Measurements from ENCODE around the gene EP400. TPM values are rescaled to one million over a fixed set of nuclear protein-coding genes. Genes with fewer than 3 reads are reported as not detected.

The EP400 gene
- total and polyA plus RNA-seq, 2 donors (not counting 1 experiment from before 2014, with no cell fraction given): 3.4 to 12.4 TPM

- no peak for DNase-seq (ENCODE audit: low read depth in 2 of 2)
These were observed 119.7 kb downstream of the EP400 start for GRCh38 chr12:132069336-132069985.

GRCh38 chr12:132070298-132070697, 120.6 kb downstream of the EP400 start:
- no peak overlapping the region for H3K4me2 ChIP-seq (ENCODE audit: extremely low read depth, insufficient read depth, low read length)

More at GRCh38 chr12:132069336-132069985, 119.7 kb downstream of the EP400 start:
- Histone ChIP-seq H3K27me3 (ENCODE audit: control insufficient read depth, insufficient read depth, low read length) (no peaks in the 10 kb centered on the region), H3K4me2 (ENCODE audit: extremely low read depth, insufficient read depth, low read length) (no peak overlapping the region), H3K79me2 (ENCODE audit: control insufficient read depth, insufficient read depth, low read length) (no peaks in the 10 kb centered on the region), H4K20me1 (ENCODE audit: control insufficient read depth, extremely low read depth, insufficient read depth, low read length) (no peaks in the 10 kb centered on the region), H3K4me3 (replicated peaks in 1 of 4; ENCODE audit: control extremely low read depth in 1 of 4, insufficient read depth in 1 of 4, low read depth in 3 of 4, low read length in 4 of 4) (no peak overlapping the region), H3K9ac (ENCODE audit: insufficient read depth, low read length) (no peak overlapping the region), H3K27ac (ENCODE audit: insufficient read depth, low read length) (no peak overlapping the region), H3K9me3 (ENCODE audit: control insufficient read depth, insufficient read depth, low read depth, low read length) (no peaks in the 10 kb centered on the region), H3K36me3 (ENCODE audit: control insufficient read depth, insufficient read depth, low read length) (peaks cover 27% of the 10 kb centered on the region), H3K4me1 (ENCODE audit: control insufficient read depth, extremely low read depth, insufficient read depth, low read length) (no peaks in the 10 kb centered on the region), H2AFZ (ENCODE audit: low read length) (no peak overlapping the region)
- TF ChIP-seq EZH2 (IDR thresholded peaks at IDR 0.05; ENCODE audit: low read length, missing control alignments): no peak
- no peak for TF ChIP-seq CTCF (conservative IDR thresholded peaks at IDR 0.05 in 1 of 2, IDR thresholded peaks at IDR 0.05 in 1 of 2; ENCODE audit: low read depth in 1 of 2, low read length in 2 of 2)

More at GRCh38 chr12:132070298-132070697, 120.6 kb downstream of the EP400 start:
- TF ChIP-seq EZH2 (IDR thresholded peaks at IDR 0.05; ENCODE audit: low read length, missing control alignments): no peak
- no peak for TF ChIP-seq CTCF (conservative IDR thresholded peaks at IDR 0.05 in 1 of 2, IDR thresholded peaks at IDR 0.05 in 1 of 2; ENCODE audit: low read depth in 1 of 2, low read length in 2 of 2)
- DNase-seq (ENCODE audit: low read depth in 2 of 2): no peak
- H2AFZ ChIP-seq (ENCODE audit: low read length): no peak overlapping the region
- no peak overlapping the region for H3K4me3 ChIP-seq (replicated peaks in 1 of 4; ENCODE audit: control extremely low read depth in 1 of 4, insufficient read depth in 1 of 4, low read depth in 3 of 4, low read length in 4 of 4)
- H3K27ac ChIP-seq (ENCODE audit: insufficient read depth, low read length): no peak overlapping the region
- H3K27me3 ChIP-seq (ENCODE audit: control insufficient read depth, insufficient read depth, low read length): no peaks in the 10 kb centered on the region
- no peaks in the 10 kb centered on the region for H3K9me3 ChIP-seq (ENCODE audit: control insufficient read depth, insufficient read depth, low read depth, low read length)
- H3K79me2 ChIP-seq (ENCODE audit: control insufficient read depth, insufficient read depth, low read length): no peaks in the 10 kb centered on the region
- H3K4me1 ChIP-seq (ENCODE audit: control insufficient read depth, extremely low read depth, insufficient read depth, low read length): no peaks in the 10 kb centered on the region
- H3K36me3 ChIP-seq (ENCODE audit: control insufficient read depth, insufficient read depth, low read length): peaks cover 28% of the 10 kb centered on the region
- no peaks in the 10 kb centered on the region for H4K20me1 ChIP-seq (ENCODE audit: control insufficient read depth, extremely low read depth, insufficient read depth, low read length)
- no peak overlapping the region for H3K9ac ChIP-seq (ENCODE audit: insufficient read depth, low read length)
